Stimulated activated CD8-positive, alpha-beta memory T cell treated with anti-CD3 and anti-CD28 coated beads, Interleukin-7, amount 100 ng/mL, for 48 hours (primary cell): ENCODE data around the gene PTPRF.

Experiments used
- DNase-seq, 2 donors: peaks; one replicate each; pipeline ENCODE4 v3.0.0-alpha.2; 2020; ENCODE audit warnings: low read depth in 1 of 2; ENCODE audit errors: extremely low read depth in 1 of 2

Gene PTPRF

GRCh38 chr1:43512681-43513080 lies 18.0 kb upstream of the PTPRF start:
- no peak for DNase-seq

GRCh38 chr1:43513471-43514173 lies 17.1 kb upstream of the PTPRF start:
- DNase-seq = no peak

GRCh38 chr1:43518935-43519686 lies 11.6 kb upstream of the PTPRF start:
- no peak for DNase-seq

GRCh38 chr1:43520100-43520778 lies 10.4 kb upstream of the PTPRF start:
- no peak for DNase-seq

GRCh38 chr1:43521078-43521477 lies 9.6 kb upstream of the PTPRF start:
- no peak for DNase-seq

- DNase-seq = no peak
These were observed 8.9 kb upstream of the PTPRF start for GRCh38 chr1:43521756-43522155.

- no peak for DNase-seq
These were observed 8.3 kb upstream of the PTPRF start for GRCh38 chr1:43522431-43522775.

GRCh38 chr1:43522776-43523480 lies 7.8 kb upstream of the PTPRF start:
- DNase-seq = no peak

- no peak for DNase-seq
These were observed 5.9 kb upstream of the PTPRF start for GRCh38 chr1:43524804-43525203.

GRCh38 chr1:43526002-43526401 lies 4.7 kb upstream of the PTPRF start:
- no peak for DNase-seq

GRCh38 chr1:43527111-43527878 lies 3.4 kb upstream of the PTPRF start:
- DNase-seq = no peak

- peak; percentile 39 to 56 for DNase-seq
These were observed 1.4 kb upstream of the PTPRF start for GRCh38 chr1:43529206-43529731.

GRCh38 chr1:43531107-43531905 lies 623 bp downstream of the PTPRF start:
- no peak for DNase-seq

- DNase-seq = no peak
These were observed 1.4 kb downstream of the PTPRF start for GRCh38 chr1:43531906-43532584.

GRCh38 chr1:43532716-43533115 lies 2.0 kb downstream of the PTPRF start:
- DNase-seq = no peak

- no peak for DNase-seq
These were observed 2.9 kb downstream of the PTPRF start for GRCh38 chr1:43533584-43533983.

GRCh38 chr1:43534256-43534655 lies 3.6 kb downstream of the PTPRF start:
- no peak for DNase-seq

GRCh38 chr1:43536196-43536863 lies 5.6 kb downstream of the PTPRF start:
- DNase-seq = no peak
